LNCaP clone FGC (cell line): ENCODE measurements around the gene SVIP.

Source experiments
- DNase-seq: peaks from one replicate; pipeline ENCODE4 v3.0.0-alpha.2; 2011; ENCODE audit warnings: low read depth
- H3K4me3 ChIP-seq: 2 replicates; pipeline ENCODE4 v1.5.1; 2011; ENCODE audit warnings: mild to moderate bottlenecking, low read depth, low read length, control low read depth
- CTCF ChIP-seq: IDR thresholded peaks from 2 replicates; pipeline ENCODE4 v1.5.1; 2012; ENCODE audit warnings: mild to moderate bottlenecking; ENCODE audit not compliant: control insufficient read depth, insufficient read depth; ENCODE audit errors: extremely low read depth

The SVIP gene

GRCh38 chr11:22851477-22851876 is 21.9 kb upstream of the SVIP start:
- no peak for DNase-seq
- no peak for TF ChIP-seq CTCF
- no peak overlapping the region for H3K4me3 ChIP-seq

- TF ChIP-seq CTCF = no peak
- no peak overlapping the region for H3K4me3 ChIP-seq
- no peak for DNase-seq
These were observed 17.1 kb upstream of the SVIP start for GRCh38 chr11:22846726-22847125.

- DNase-seq = no peak
These were observed 2.9 kb upstream of the SVIP start for GRCh38 chr11:22832315-22833015.

GRCh38 chr11:22830082-22830414 is 447 bp upstream of the SVIP start:
- no peak for DNase-seq
- no peak for TF ChIP-seq CTCF
- peak overlapping the region; percentile 88 for H3K4me3 ChIP-seq

More at GRCh38 chr11:22832315-22833015, 2.9 kb upstream of the SVIP start:
- no peak for TF ChIP-seq CTCF
- no peak overlapping the region for H3K4me3 ChIP-seq

GRCh38 chr11:22828373-22828772 is 1.2 kb downstream of the SVIP start:
- no peak for DNase-seq
- peak overlapping the region; percentile 88 for H3K4me3 ChIP-seq
- no peak for TF ChIP-seq CTCF

GRCh38 chr11:22822203-22822602 is 7.4 kb downstream of the SVIP start:
- TF ChIP-seq CTCF = no peak
- H3K4me3 ChIP-seq = no peak overlapping the region
- no peak for DNase-seq

- no peak overlapping the region for H3K4me3 ChIP-seq
- DNase-seq = no peak
- no peak for TF ChIP-seq CTCF
These were observed 19.7 kb downstream of the SVIP start for GRCh38 chr11:22809893-22810292.
